K562 (cell line): ENCODE data around the gene RAD1. TPM values are rescaled to one million over a fixed set of nuclear protein-coding genes. Genes with fewer than 3 reads are reported as not detected.

ENCODE experiments used
- CBX1 ChIP-seq: sonication (generic); IDR thresholded peaks from 2 replicates; pipeline ENCODE4 v1.6.1; 2016; ENCODE audit warnings: antibody characterized with exemption, low read depth, mild to moderate bottlenecking
- CUX1 ChIP-seq: fragments of 200-800 bp; sonication (Bioruptor generic); IDR thresholded peaks from 2 replicates; pipeline ENCODE4 v1.6.1; 2016; ENCODE audit warnings: missing genetic modification characterization, missing compliant biosample characterization
- DACH1 ChIP-seq: fragments of 450-650 bp; IDR thresholded peaks from 2 replicates; pipeline ENCODE4 v1.6.1; 2018; ENCODE audit not compliant: partially characterized antibody
- ETV6 ChIP-seq, 3 experiments: fragments of 150-350 bp in 1 of 3; sonication (generic) in 1 of 3; formaldehyde crosslinking in 1 of 3; IDR thresholded peaks; 2 replicates each; pipeline versions ENCODE4 v1.6.1 to v1.8.0; 2014 to 2022; ENCODE audit warnings: borderline replicate concordance in 2 of 3, low read depth in 2 of 3, antibody characterized with exemption in 1 of 3, low read length in 1 of 3, mild to moderate bottlenecking in 1 of 3, missing genetic modification reagents in 1 of 3
- GTF2B ChIP-seq: IDR thresholded peaks from 2 replicates; pipeline ENCODE4 v1.6.1; 2011; ENCODE audit not compliant: insufficient read length; ENCODE audit errors: extremely low read depth
- HDGF ChIP-seq: fragments of 450-650 bp; IDR thresholded peaks from 2 replicates; pipeline ENCODE4 v1.6.1; 2016
- JUND ChIP-seq, 2 experiments: IDR thresholded peaks; 2 replicates in 1 of 2; 3 replicates in 1 of 2; pipeline ENCODE4 v1.6.1; 2011; ENCODE audit warnings: borderline replicate concordance in 2 of 2, low read depth in 2 of 2, low read length in 2 of 2, improper control_type of control experiment in 1 of 2, missing biosample characterization in 1 of 2, missing genetic modification characterization in 1 of 2, missing genetic modification reagents in 1 of 2
- PHF21A ChIP-seq: fragments of 450-650 bp; IDR thresholded peaks from 2 replicates; pipeline ENCODE4 v1.6.1; 2017; ENCODE audit warnings: low read depth, borderline replicate concordance
- PHTF2 ChIP-seq: fragments of 250-450 bp; sonication (Bioruptor Pico); IDR thresholded peaks from 2 replicates; pipeline ENCODE4 v1.5.0; 2021; ENCODE audit warnings: mild to moderate bottlenecking
- RFX1 ChIP-seq: fragments of 450-650 bp; IDR thresholded peaks from 2 replicates; pipeline ENCODE4 v1.6.1; 2016; ENCODE audit warnings: mild to moderate bottlenecking, moderate library complexity
- RHOXF2B ChIP-seq: fragments of 250-450 bp; sonication (Bioruptor Pico); conservative IDR thresholded peaks from 2 replicates; pipeline ENCODE4 v1.5.1; 2021
- SIN3A ChIP-seq, 2 experiments: fragments of 150-350 bp in 1 of 2; IDR thresholded peaks; 2 replicates each; pipeline ENCODE4 v1.6.1; 2011 to 2016; ENCODE audit warnings: borderline replicate concordance in 2 of 2, low read depth in 2 of 2, low read length in 2 of 2, mild to moderate bottlenecking in 2 of 2, moderate library complexity in 2 of 2; ENCODE audit not compliant: control insufficient read depth in 1 of 2
- SIRT6 ChIP-seq: IDR thresholded peaks from one replicate; pipeline ENCODE4 v1.6.1; 2012; ENCODE audit warnings: low read depth, mild to moderate bottlenecking, control low read depth, inconsistent platforms, low read length, moderate library complexity
- SMAD4 ChIP-seq: fragments of 250-450 bp; sonication (Bioruptor Pico); conservative IDR thresholded peaks from 2 replicates; pipeline ENCODE4 v1.8.0; 2021; ENCODE audit warnings: inconsistent platforms, mild to moderate bottlenecking, moderate library complexity
- SREBF1 ChIP-seq: fragments of 150-350 bp; IDR thresholded peaks from 2 replicates; pipeline ENCODE4 v1.6.1; 2014; ENCODE audit warnings: antibody characterized with exemption, low read depth, low read length, borderline replicate concordance
- SRSF3 ChIP-seq: fragments of 200-400 bp; formaldehyde crosslinking; IDR thresholded peaks from 2 replicates; pipeline ENCODE4 v1.6.1; 2016; ENCODE audit warnings: mild to moderate bottlenecking, low read length, moderate library complexity; ENCODE audit not compliant: insufficient read depth
- STAT5A ChIP-seq: IDR thresholded peaks from 2 replicates; pipeline ENCODE4 v1.6.1; 2012; ENCODE audit warnings: low read length, inconsistent platforms, borderline replicate concordance
- ZNF217 ChIP-seq: sonication (generic); formaldehyde crosslinking; IDR thresholded peaks from 2 replicates; pipeline ENCODE4 v1.8.0; 2022; ENCODE audit warnings: mild to moderate bottlenecking, missing genetic modification reagents
- ZNF584 ChIP-seq: fragments of 200-800 bp; sonication (Bioruptor generic); IDR thresholded peaks from 2 replicates; pipeline ENCODE4 v1.6.1; 2016; ENCODE audit warnings: low read depth, mild to moderate bottlenecking, missing genetic modification characterization, missing compliant biosample characterization
- ZNF655 ChIP-seq: fragments of 250-450 bp; sonication (Bioruptor Pico); IDR thresholded peaks from 2 replicates; pipeline ENCODE4 v1.5.0; 2021
- ZSCAN29 ChIP-seq: fragments of 450-650 bp; IDR thresholded peaks from 2 replicates; pipeline ENCODE4 v1.6.1; 2017
- polyA plus RNA-seq, 8 experiments: library from polyadenylated mRNA; depleted of rRNA in 4 of 8; stranded (reverse) in 5 of 8; unstranded in 3 of 8; fragments of >200 nt; fragmentation: Nextera tagmentation in 2 of 8; fragmentation: Illumina TruSeq in 1 of 8; extraction: Ambion mirVana in 2 of 8; extraction: Trizol in 1 of 8; gene quantifications; 2 replicates each; pipeline versions ENCODE4 v1.2.1 to v1.2.3, GENCODE V29; 2011 to 2014; ENCODE audit warnings: inconsistent platforms in 1 of 8, missing spikeins in 1 of 8
- total RNA-seq, 7 experiments: library from RNA; depleted of rRNA in 6 of 7; stranded (reverse); fragments of >200 nt in 6 of 7; fragmentation: Illumina TruSeq in 2 of 7; extraction: Trizol in 2 of 7; gene quantifications; 2 replicates each; pipeline versions ENCODE4 v1.2.1 to v1.2.3, GENCODE V29; 2011 to 2021; ENCODE audit warnings: low replicate concordance in 1 of 7

Gene RAD1
- total and polyA plus RNA-seq, 9 of the 15 experiments (the other 6 are each of a cell fraction or from before 2014, with no cell fraction given), result 44.5 to 148 (median 60.8) TPM

- TF ChIP-seq CUX1 (CRISPR knock-in tag) (no peak), SREBF1 (no peak), SRSF3 (no peak), ZNF655 (CRISPR knock-in tag) (no peak), JUND (IDR thresholded peaks at IDR 0.05; ENCODE audit: borderline replicate concordance, low read depth, low read length) (peak; percentile 100), JUND (tag; IDR thresholded peaks at IDR 0.05; ENCODE audit: borderline replicate concordance, low read depth, low read length) (peak; percentile 100), ETV6 (IDR thresholded peaks at IDR 0.05; ENCODE audit: borderline replicate concordance in 1 of 2, low read depth in 2 of 2, low read length in 1 of 2) (no peak), ETV6 (CRISPR knock-in tag; IDR thresholded peaks at IDR 0.05; ENCODE audit: borderline replicate concordance) (no peak), PHTF2 (CRISPR knock-in tag) (no peak), ZNF584 (CRISPR knock-in tag) (no peak), ZNF217 (CRISPR knock-in tag) (no peak), GTF2B (no peak), RHOXF2B (CRISPR knock-in tag) (no peak), ZSCAN29 (no peak), STAT5A (peak; percentile 41; the same call in 1 of the 2 replicates), SMAD4 (no peak), PHF21A (no peak), SIN3A (IDR thresholded peaks at IDR 0.05; ENCODE audit: borderline replicate concordance in 2 of 2, control insufficient read depth in 1 of 2, low read depth in 2 of 2, low read length in 2 of 2) (no peak), SIRT6 (no peak), HDGF (no peak), RFX1 (no peak), DACH1 (no peak), CBX1 (no peak)
Observed at GRCh38 chr5:34923694-34924461, 8.6 kb upstream of the RAD1 start (continued).
